IMR-90 (cell line): ENCODE results near the gene PPP1R13L.

ENCODE experiments used
- BHLHE40 ChIP-seq: fragments of 150-350 bp; IDR thresholded peaks from 2 replicates; pipeline ENCODE4 v1.6.1; 2016; ENCODE audit warnings: mild to moderate bottlenecking, low read depth, low read length
- CEBPB ChIP-seq: IDR thresholded peaks from 2 replicates; pipeline ENCODE4 v1.6.1; 2012; ENCODE audit warnings: low read depth, low read length, improper control_type of control experiment
- CHD1 ChIP-seq: IDR thresholded peaks from 2 replicates; pipeline ENCODE4 v1.6.1; 2012; ENCODE audit warnings: low read depth, low read length, improper control_type of control experiment
- MAFK ChIP-seq: IDR thresholded peaks from 2 replicates; pipeline ENCODE4 v1.6.1; 2012; ENCODE audit warnings: low read depth, low read length, improper control_type of control experiment
- MXI1 ChIP-seq: IDR thresholded peaks from 2 replicates; pipeline ENCODE4 v1.6.1; 2012; ENCODE audit warnings: low read depth, mild to moderate bottlenecking, low read length, moderate library complexity, borderline replicate concordance
- NFE2L2 ChIP-seq: fragments of 150-350 bp; IDR thresholded peaks from 2 replicates; pipeline ENCODE4 v1.6.1; 2016; ENCODE audit warnings: low read depth, mild to moderate bottlenecking, low read length
- POLR2A ChIP-seq: IDR thresholded peaks from 2 replicates; pipeline ENCODE4 v1.6.1; 2012; ENCODE audit warnings: mild to moderate bottlenecking, low read depth, low read length
- RAD21 ChIP-seq: IDR thresholded peaks from 2 replicates; pipeline ENCODE4 v1.6.1; 2012; ENCODE audit warnings: low read length, improper control_type of control experiment
- RCOR1 ChIP-seq: IDR thresholded peaks from 2 replicates; pipeline ENCODE4 v1.6.1; 2012; ENCODE audit warnings: mild to moderate bottlenecking, low read length, improper control_type of control experiment; ENCODE audit not compliant: insufficient replicate concordance
- RFX5 ChIP-seq: IDR thresholded peaks from 2 replicates; pipeline ENCODE4 v1.8.0; 2012; ENCODE audit warnings: low read depth, mild to moderate bottlenecking, low read length, moderate library complexity
- SMC3 ChIP-seq: fragments of 150-350 bp; IDR thresholded peaks from 2 replicates; pipeline ENCODE4 v1.6.1; 2016; ENCODE audit warnings: low read depth, mild to moderate bottlenecking, antibody characterized with exemption, low read length, moderate library complexity
- TF ChIP-seq, protein P1 (sequence below): conservative IDR thresholded peaks from 2 replicates; pipeline ENCODE4 v1.5.1; 2012; ENCODE audit warnings: mild to moderate bottlenecking, low read depth, low read length, improper control_type of control experiment
- TF ChIP-seq, protein P2 (sequence below): fragments of 150-350 bp; IDR thresholded peaks from 2 replicates; pipeline ENCODE4 v1.6.1; 2016; ENCODE audit warnings: low read depth, mild to moderate bottlenecking, low read length, moderate library complexity, borderline replicate concordance
- TF ChIP-seq, protein P3 (sequence below): fragments of 150-350 bp; IDR thresholded peaks from 2 replicates; pipeline ENCODE4 v1.6.1; 2017; ENCODE audit warnings: mild to moderate bottlenecking, antibody characterized with exemption, low read length, low read depth

DNA sequence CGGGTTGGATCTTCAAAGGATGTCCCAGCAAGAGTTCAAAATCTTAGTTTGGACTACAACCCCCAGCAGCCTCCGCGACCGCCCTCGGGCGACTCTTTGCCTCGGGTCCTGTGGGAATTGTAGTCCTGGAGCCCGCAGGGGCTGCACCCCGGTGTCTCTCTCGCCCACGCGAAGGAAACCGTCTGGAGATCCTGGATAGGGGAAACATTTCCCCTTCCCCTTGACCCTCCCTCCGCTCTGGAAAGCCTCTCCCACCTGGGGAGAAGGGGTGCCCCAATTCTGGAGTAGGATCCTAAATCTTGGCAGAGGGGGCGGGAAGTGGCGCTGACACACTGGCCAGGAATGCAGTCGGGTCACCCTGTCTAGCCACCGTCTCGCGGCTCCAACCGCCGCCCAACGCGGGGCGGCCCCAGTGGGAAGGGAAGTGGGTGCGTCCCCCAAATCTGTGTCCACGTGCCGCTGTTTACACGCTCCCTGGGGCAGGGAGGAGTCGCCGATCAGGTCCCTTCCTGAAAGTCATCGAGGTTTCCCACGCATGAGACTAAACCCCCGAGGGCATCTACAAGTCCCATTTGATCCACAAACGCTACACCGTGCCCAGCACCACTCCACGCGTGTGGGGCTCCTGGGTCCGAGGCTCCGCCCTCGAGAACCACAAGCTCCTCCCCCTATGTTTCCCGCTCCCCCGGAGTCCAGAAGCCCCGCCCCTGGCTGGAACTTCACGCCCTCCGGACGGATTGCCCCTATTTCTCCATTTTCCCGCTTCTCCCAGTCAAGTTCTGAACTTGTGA is 761 bp upstream of the PPP1R13L start:
- TF ChIP-seq MXI1 = peak; percentile 82
- TF ChIP-seq, protein P1, sequence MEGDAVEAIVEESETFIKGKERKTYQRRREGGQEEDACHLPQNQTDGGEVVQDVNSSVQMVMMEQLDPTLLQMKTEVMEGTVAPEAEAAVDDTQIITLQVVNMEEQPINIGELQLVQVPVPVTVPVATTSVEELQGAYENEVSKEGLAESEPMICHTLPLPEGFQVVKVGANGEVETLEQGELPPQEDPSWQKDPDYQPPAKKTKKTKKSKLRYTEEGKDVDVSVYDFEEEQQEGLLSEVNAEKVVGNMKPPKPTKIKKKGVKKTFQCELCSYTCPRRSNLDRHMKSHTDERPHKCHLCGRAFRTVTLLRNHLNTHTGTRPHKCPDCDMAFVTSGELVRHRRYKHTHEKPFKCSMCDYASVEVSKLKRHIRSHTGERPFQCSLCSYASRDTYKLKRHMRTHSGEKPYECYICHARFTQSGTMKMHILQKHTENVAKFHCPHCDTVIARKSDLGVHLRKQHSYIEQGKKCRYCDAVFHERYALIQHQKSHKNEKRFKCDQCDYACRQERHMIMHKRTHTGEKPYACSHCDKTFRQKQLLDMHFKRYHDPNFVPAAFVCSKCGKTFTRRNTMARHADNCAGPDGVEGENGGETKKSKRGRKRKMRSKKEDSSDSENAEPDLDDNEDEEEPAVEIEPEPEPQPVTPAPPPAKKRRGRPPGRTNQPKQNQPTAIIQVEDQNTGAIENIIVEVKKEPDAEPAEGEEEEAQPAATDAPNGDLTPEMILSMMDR = no peak
- peak; percentile 25; the same call in 1 of the 2 replicates for TF ChIP-seq POLR2A
- TF ChIP-seq SMC3 = no peak
- TF ChIP-seq RAD21 = no peak
- TF ChIP-seq CHD1 = no peak
- no peak for TF ChIP-seq RCOR1
- TF ChIP-seq CEBPB = no peak
- TF ChIP-seq BHLHE40 = peak; percentile 85
- TF ChIP-seq RFX5 = no peak
- no peak for TF ChIP-seq NFE2L2
- no peak for TF ChIP-seq MAFK
- TF ChIP-seq, protein P2, sequence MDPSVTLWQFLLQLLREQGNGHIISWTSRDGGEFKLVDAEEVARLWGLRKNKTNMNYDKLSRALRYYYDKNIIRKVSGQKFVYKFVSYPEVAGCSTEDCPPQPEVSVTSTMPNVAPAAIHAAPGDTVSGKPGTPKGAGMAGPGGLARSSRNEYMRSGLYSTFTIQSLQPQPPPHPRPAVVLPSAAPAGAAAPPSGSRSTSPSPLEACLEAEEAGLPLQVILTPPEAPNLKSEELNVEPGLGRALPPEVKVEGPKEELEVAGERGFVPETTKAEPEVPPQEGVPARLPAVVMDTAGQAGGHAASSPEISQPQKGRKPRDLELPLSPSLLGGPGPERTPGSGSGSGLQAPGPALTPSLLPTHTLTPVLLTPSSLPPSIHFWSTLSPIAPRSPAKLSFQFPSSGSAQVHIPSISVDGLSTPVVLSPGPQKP = no peak
- TF ChIP-seq, protein P3, sequence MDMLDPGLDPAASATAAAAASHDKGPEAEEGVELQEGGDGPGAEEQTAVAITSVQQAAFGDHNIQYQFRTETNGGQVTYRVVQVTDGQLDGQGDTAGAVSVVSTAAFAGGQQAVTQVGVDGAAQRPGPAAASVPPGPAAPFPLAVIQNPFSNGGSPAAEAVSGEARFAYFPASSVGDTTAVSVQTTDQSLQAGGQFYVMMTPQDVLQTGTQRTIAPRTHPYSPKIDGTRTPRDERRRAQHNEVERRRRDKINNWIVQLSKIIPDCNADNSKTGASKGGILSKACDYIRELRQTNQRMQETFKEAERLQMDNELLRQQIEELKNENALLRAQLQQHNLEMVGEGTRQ = peak; percentile 75
